OCI-LY3 (cell line): ENCODE results near the gene SLC17A6.

Experiments used
- H2AFZ ChIP-seq: fragments of 200-600, 300-600 bp; shearing (Covaris generic); 2 replicates; pipeline ENCODE4 v1.6.0; 2014; ENCODE audit warnings: antibody characterized with exemption, low read depth, low read length
- H3K27ac ChIP-seq: fragments of 200-600, 300-600 bp; sonication (generic); 2 replicates; pipeline ENCODE4 v1.5.1; 2014; ENCODE audit warnings: mild to moderate bottlenecking, low read length, moderate library complexity, mixed read lengths
- H3K27me3 ChIP-seq: fragments of 200-600, 300-600 bp; sonication (generic); 2 replicates; pipeline ENCODE4 v1.6.1; 2014; ENCODE audit warnings: low read depth, low read length, mixed read lengths
- H3K36me3 ChIP-seq: fragments of 200-600, 300-600 bp; sonication (generic); replicated peaks from 2 replicates; pipeline ENCODE3; 2014; ENCODE audit warnings: low read depth, low read length, mixed read lengths
- H3K4me1 ChIP-seq: fragments of 300-600, 200-600 bp; sonication (generic); 2 replicates; pipeline ENCODE4 v1.6.1; 2014; ENCODE audit warnings: low read length, mixed read lengths
- H3K4me2 ChIP-seq: fragments of 200-600, 300-600 bp; sonication (generic); 2 replicates; pipeline ENCODE4 v1.6.1; 2014; ENCODE audit warnings: low read length, mixed read lengths
- H3K4me3 ChIP-seq: fragments of 300-600, 200-600 bp; sonication (generic); 2 replicates; pipeline ENCODE4 v1.5.1; 2014; ENCODE audit warnings: antibody characterized with exemption, mild to moderate bottlenecking, low read length, moderate library complexity
- H3K79me2 ChIP-seq: fragments of 300-600, 200-600 bp; shearing (Covaris generic); 2 replicates; pipeline ENCODE4 v1.6.1; 2014; ENCODE audit warnings: mild to moderate bottlenecking, low read length, mixed read lengths
- H3K9ac ChIP-seq: fragments of 300-600, 200-600 bp; shearing (Covaris generic); 2 replicates; pipeline ENCODE4 v1.6.0; 2014; ENCODE audit warnings: mild to moderate bottlenecking, low read length, moderate library complexity
- H3K9me3 ChIP-seq: fragments of 200-600, 300-600 bp; shearing (Covaris generic); 2 replicates; pipeline ENCODE4 v1.6.1; 2014; ENCODE audit warnings: low read length, mixed read lengths; ENCODE audit not compliant: insufficient read depth
- H4K20me1 ChIP-seq: fragments of 200-600, 300-600 bp; sonication (generic); 2 replicates; pipeline ENCODE4 v1.6.1; 2016; ENCODE audit warnings: low read length, mixed read lengths; ENCODE audit not compliant: insufficient read depth
- CTCF ChIP-seq: fragments of 200-600, 300-600 bp; sonication (generic); IDR thresholded peaks from 2 replicates; pipeline ENCODE4 v1.5.1; 2014; ENCODE audit warnings: antibody characterized with exemption, low read length, low read depth
- EZH2phosphoT487 ChIP-seq: fragments of 200-600 bp; shearing (Covaris generic); IDR thresholded peaks from 2 replicates; pipeline ENCODE4 v1.6.1; 2018; ENCODE audit warnings: antibody characterized with exemption, mixed run types, low read depth

SLC17A6 gene

GRCh38 chr11:22343371-22344032, 5.3 kb downstream of the SLC17A6 start:
- H3K36me3 ChIP-seq: no peaks in the 10 kb centered on the region
- H3K4me2 ChIP-seq: no peak overlapping the region
- no peak overlapping the region for H3K9ac ChIP-seq
- no peaks in the 10 kb centered on the region for H3K4me1 ChIP-seq
- no peaks in the 10 kb centered on the region for H4K20me1 ChIP-seq
- no peak overlapping the region for H3K27ac ChIP-seq
- H3K79me2 ChIP-seq: no peaks in the 10 kb centered on the region
- no peaks in the 10 kb centered on the region for H3K9me3 ChIP-seq
- H3K27me3 ChIP-seq: no peaks in the 10 kb centered on the region
- no peak overlapping the region for H2AFZ ChIP-seq
- H3K4me3 ChIP-seq: no peak overlapping the region
- TF ChIP-seq EZH2phosphoT487 (no peak), CTCF (no peak)

DNA sequence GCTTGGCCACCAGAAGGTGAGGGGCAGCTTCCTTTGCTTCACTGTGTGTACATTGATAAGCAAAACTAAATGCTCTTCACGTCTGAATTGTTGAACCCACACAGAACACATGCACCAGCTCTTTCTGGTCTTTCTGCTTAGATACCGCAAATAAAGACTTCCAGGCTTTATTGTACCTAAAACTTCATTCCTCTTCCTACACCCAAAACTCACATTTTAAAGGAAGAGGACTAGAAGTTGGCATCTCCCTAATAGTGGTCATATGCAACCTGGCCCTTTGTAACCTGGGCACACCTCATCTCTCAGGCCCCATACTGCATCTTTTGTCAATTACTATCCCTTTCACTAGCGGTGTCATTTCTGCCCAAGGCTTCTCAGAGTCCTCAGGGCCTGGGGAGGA, 5.9 kb downstream of the SLC17A6 start:
- no peak for TF ChIP-seq CTCF
- no peak for TF ChIP-seq EZH2phosphoT487
- Histone ChIP-seq H3K27me3 (no peaks in the 10 kb centered on the region), H3K9me3 (no peaks in the 10 kb centered on the region), H3K27ac (no peak overlapping the region), H4K20me1 (no peaks in the 10 kb centered on the region), H3K9ac (no peak overlapping the region), H3K4me3 (no peak overlapping the region), H2AFZ (no peak overlapping the region), H3K79me2 (no peaks in the 10 kb centered on the region), H3K4me1 (no peaks in the 10 kb centered on the region), H3K4me2 (no peak overlapping the region), H3K36me3 (no peaks in the 10 kb centered on the region)

DNA sequence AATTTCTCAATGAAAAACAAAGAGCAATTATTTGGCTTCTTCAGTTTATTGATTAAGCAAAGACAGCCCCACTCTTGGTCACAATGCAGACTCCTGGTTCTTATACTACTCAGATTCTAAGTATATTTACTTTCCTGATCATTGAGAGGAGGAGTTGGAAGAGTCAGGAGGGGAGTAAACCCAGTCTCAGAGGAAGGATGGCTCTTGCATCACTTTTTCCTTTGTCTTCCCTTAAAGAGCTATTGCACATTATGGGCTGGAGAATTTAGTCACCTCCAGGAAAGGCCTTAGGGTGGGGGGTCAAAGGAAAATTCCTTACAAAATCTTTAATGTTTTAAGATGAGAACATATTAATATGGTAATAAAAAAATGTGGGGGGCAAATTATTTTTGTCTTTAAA, 8.1 kb downstream of the SLC17A6 start:
- no peaks in the 10 kb centered on the region for H3K79me2 ChIP-seq
- no peaks in the 10 kb centered on the region for H3K36me3 ChIP-seq
- no peaks in the 10 kb centered on the region for H4K20me1 ChIP-seq
- no peak overlapping the region for H3K27ac ChIP-seq
- H3K4me1 ChIP-seq: no peaks in the 10 kb centered on the region
- H3K27me3 ChIP-seq: no peaks in the 10 kb centered on the region
- TF ChIP-seq CTCF: no peak
- no peak for TF ChIP-seq EZH2phosphoT487
- H2AFZ ChIP-seq: no peak overlapping the region
- no peak overlapping the region for H3K9ac ChIP-seq
- H3K4me2 ChIP-seq: no peak overlapping the region
- H3K9me3 ChIP-seq: no peaks in the 10 kb centered on the region
- H3K4me3 ChIP-seq: no peak overlapping the region

- H2AFZ ChIP-seq: no peak overlapping the region
- no peaks in the 10 kb centered on the region for H3K9me3 ChIP-seq
- no peaks in the 10 kb centered on the region for H3K27me3 ChIP-seq
- H3K9ac ChIP-seq: no peak overlapping the region
- H3K27ac ChIP-seq: no peak overlapping the region
- no peaks in the 10 kb centered on the region for H3K36me3 ChIP-seq
- H3K4me3 ChIP-seq: no peak overlapping the region
- TF ChIP-seq CTCF (no peak), EZH2phosphoT487 (no peak)
- H3K4me1 ChIP-seq: no peaks in the 10 kb centered on the region
- H3K79me2 ChIP-seq: no peaks in the 10 kb centered on the region
- no peak overlapping the region for H3K4me2 ChIP-seq
- H4K20me1 ChIP-seq: no peaks in the 10 kb centered on the region
Observed at GRCh38 chr11:22347857-22348487, 9.8 kb downstream of the SLC17A6 start.
